Gastroesophageal sphincter (tissue), 3 donors: Measurements from ENCODE around the gene TADA1.

Experiments used
- CTCF ChIP-seq, 4 experiments: fragments of 200-600 bp in 2 of 4; fragments of 450-650 bp in 2 of 4; sonication (generic) in 1 of 4; IDR thresholded peaks; one replicate each; pipeline ENCODE4 v1.5.1; 2017 to 2019; ENCODE audit warnings: antibody characterized with exemption in 4 of 4, mild to moderate bottlenecking in 2 of 4, moderate library complexity in 2 of 4
- POLR2A ChIP-seq, 2 donors: fragments of 450-650 bp; IDR thresholded peaks; one replicate each; pipeline ENCODE4 v1.6.1; 2017; ENCODE audit warnings: antibody characterized with exemption in 2 of 2, mild to moderate bottlenecking in 2 of 2, moderate library complexity in 1 of 2
- POLR2AphosphoS5 ChIP-seq: sonication (generic); formaldehyde crosslinking; IDR thresholded peaks from one replicate; pipeline ENCODE4 v1.6.1; 2017; ENCODE audit warnings: antibody characterized with exemption

GRCh38 chr1:166905900-166906299, 29.8 kb upstream of the TADA1 start:
- no peak for TF ChIP-seq POLR2A (IDR thresholded peaks at IDR 0.05)
- TF ChIP-seq CTCF (IDR thresholded peaks at IDR 0.05), result no peak
- TF ChIP-seq POLR2AphosphoS5, result no peak
